Loucy (cell line): ENCODE data around the gene VSTM2B.

Source experiments
- EZH2phosphoT487 ChIP-seq: fragments of 200-600 bp; IDR thresholded peaks from 2 replicates; pipeline ENCODE4 v1.6.1; 2018; ENCODE audit warnings: antibody characterized with exemption, mild to moderate bottlenecking, moderate library complexity, borderline replicate concordance
- TF ChIP-seq, protein P1 (sequence below): fragments of 200-600 bp; sonication (generic); conservative IDR thresholded peaks from 2 replicates; pipeline ENCODE4 v1.5.1; 2014; ENCODE audit warnings: mild to moderate bottlenecking, antibody characterized with exemption, low read length

DNA sequence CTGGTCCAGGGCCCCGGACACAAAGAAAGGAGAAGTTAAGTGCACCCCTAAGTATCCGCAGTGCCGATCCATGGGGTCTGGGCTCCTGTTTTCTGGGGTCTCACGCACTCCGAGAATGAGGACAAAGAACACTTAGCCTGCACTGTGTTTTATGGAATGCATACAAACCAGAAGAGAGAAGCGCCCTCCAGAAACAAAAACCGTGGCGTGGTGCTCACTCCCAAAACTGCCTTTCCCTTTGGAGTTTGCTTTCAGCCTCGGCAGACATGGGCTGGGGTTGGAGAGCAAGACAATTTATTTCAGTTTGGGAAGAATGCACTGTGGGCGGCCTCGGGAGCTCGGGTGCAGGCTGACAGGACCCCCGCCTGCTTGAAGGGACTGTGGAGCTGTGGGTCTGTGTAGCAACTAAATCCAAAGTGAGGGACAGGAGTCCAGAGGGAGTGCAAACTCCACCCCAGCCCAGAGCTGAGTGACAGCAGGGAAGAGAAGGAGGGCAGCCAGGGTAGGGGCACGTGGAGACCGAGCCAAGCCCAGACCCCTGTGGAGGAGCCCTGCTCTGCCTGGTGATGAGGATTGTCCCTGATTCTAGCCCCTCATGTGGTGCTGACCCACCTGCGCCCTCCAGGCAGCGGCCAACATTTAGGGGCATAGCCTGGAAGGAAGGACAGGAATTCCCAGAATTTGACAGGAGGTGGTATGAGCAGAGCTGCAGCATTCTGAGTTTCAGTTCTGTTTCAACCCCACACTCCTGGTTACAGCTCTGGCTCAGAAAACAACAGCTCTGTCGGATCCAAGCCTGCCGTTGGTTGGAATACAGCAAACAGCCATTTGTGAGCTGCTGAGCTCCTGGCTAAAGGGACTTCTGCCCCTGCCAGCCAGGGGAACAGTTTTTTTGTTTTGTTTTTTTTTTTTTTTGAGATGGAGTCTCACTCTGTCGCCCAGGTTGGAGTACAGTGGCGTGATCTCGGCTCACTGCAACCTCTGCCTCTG lies 42.5 kb downstream of the VSTM2B start:
- TF ChIP-seq, protein P1, sequence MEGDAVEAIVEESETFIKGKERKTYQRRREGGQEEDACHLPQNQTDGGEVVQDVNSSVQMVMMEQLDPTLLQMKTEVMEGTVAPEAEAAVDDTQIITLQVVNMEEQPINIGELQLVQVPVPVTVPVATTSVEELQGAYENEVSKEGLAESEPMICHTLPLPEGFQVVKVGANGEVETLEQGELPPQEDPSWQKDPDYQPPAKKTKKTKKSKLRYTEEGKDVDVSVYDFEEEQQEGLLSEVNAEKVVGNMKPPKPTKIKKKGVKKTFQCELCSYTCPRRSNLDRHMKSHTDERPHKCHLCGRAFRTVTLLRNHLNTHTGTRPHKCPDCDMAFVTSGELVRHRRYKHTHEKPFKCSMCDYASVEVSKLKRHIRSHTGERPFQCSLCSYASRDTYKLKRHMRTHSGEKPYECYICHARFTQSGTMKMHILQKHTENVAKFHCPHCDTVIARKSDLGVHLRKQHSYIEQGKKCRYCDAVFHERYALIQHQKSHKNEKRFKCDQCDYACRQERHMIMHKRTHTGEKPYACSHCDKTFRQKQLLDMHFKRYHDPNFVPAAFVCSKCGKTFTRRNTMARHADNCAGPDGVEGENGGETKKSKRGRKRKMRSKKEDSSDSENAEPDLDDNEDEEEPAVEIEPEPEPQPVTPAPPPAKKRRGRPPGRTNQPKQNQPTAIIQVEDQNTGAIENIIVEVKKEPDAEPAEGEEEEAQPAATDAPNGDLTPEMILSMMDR: no peak
- TF ChIP-seq EZH2phosphoT487: no peak
